ENCODE data around the gene SZT2.
"Not testable (repeated sequence)": the region's sequence is repeated elsewhere in the genome, so short reads cannot be mapped to it uniquely, and the experiment has no call there.

The SZT2 gene

GRCh38 chr1:43405219-43405875 lies 15.6 kb downstream of the SZT2 start:
- no peaks in the 10 kb centered on the region for H3K4me1 ChIP-seq (ENCODE audit: control insufficient read depth, insufficient read depth, low read length)
- peaks cover 13% of the 10 kb centered on the region for H3K36me3 ChIP-seq (ENCODE audit: control insufficient read depth, insufficient read depth, low read length)
- no peaks in the 10 kb centered on the region for H3K9me3 ChIP-seq (ENCODE audit: control insufficient read depth, low read length)
- no peaks in the 10 kb centered on the region for H3K27me3 ChIP-seq (ENCODE audit: control insufficient read depth, insufficient read depth, low read length, poor library complexity, severe bottlenecking)
- no peak overlapping the region for H3K4me3 ChIP-seq (ENCODE audit: insufficient read depth, low read depth, low read length)
- no peak overlapping the region for H3K27ac ChIP-seq (ENCODE audit: insufficient read depth, low read depth, low read length, poor library complexity, severe bottlenecking)
- WGBS, 2 experiments = 93% methylated on average over 6 of the region's 6 CpGs

DNA sequence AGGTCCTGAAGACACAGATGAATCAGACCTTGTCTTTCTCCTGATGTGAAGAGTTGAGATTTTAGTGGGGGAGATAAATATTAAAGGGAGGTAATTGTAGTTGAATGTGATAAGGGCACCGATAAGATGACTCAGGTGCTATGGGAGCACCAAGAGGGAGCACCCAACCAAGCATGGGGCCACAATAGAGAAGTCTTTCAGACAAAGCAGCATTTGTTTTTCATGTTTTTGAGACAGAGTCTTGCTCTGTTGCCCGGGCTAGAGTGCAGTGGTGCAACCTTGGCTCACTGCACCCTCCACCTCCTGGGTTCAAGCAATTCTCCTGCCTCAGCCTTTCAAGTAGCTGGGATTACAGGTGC lies 16.2 kb downstream of the SZT2 start:
- H3K27me3 ChIP-seq (ENCODE audit: control insufficient read depth, insufficient read depth, low read length, poor library complexity, severe bottlenecking) = no peaks in the 10 kb centered on the region
- no peaks in the 10 kb centered on the region for H3K4me1 ChIP-seq (ENCODE audit: control insufficient read depth, insufficient read depth, low read length)
- 90% methylated on average over 2 of the region's 2 CpGs for WGBS, 2 experiments
- peaks cover 13% of the 10 kb centered on the region for H3K36me3 ChIP-seq (ENCODE audit: control insufficient read depth, insufficient read depth, low read length)
- no peak overlapping the region for H3K27ac ChIP-seq (ENCODE audit: insufficient read depth, low read depth, low read length, poor library complexity, severe bottlenecking)
- no peaks in the 10 kb centered on the region for H3K9me3 ChIP-seq (ENCODE audit: control insufficient read depth, low read length)
- no peak overlapping the region for H3K4me3 ChIP-seq (ENCODE audit: insufficient read depth, low read depth, low read length)

- H3K9me3 ChIP-seq (ENCODE audit: control insufficient read depth, low read length) = no peaks in the 10 kb centered on the region
- no peak overlapping the region for H3K4me3 ChIP-seq (ENCODE audit: insufficient read depth, low read depth, low read length)
- H3K36me3 ChIP-seq (ENCODE audit: control insufficient read depth, insufficient read depth, low read length) = peaks cover 4% of the 10 kb centered on the region
- no peaks in the 10 kb centered on the region for H3K27me3 ChIP-seq (ENCODE audit: control insufficient read depth, insufficient read depth, low read length, poor library complexity, severe bottlenecking)
- no peaks in the 10 kb centered on the region for H3K4me1 ChIP-seq (ENCODE audit: control insufficient read depth, insufficient read depth, low read length)
- 97 to 100% methylated on average over 3 of the region's 3 CpGs for WGBS, 2 experiments
- H3K27ac ChIP-seq (ENCODE audit: insufficient read depth, low read depth, low read length, poor library complexity, severe bottlenecking) = no peak overlapping the region
These were observed 20.9 kb downstream of the SZT2 start for GRCh38 chr1:43410571-43410970.

- not testable (repeated sequence) for H3K9me3 ChIP-seq (ENCODE audit: control insufficient read depth, low read length); H3K27ac ChIP-seq (ENCODE audit: insufficient read depth, low read depth, low read length, poor library complexity, severe bottlenecking); H3K36me3 ChIP-seq (ENCODE audit: control insufficient read depth, insufficient read depth, low read length); H3K27me3 ChIP-seq (ENCODE audit: control insufficient read depth, insufficient read depth, low read length, poor library complexity, severe bottlenecking); H3K4me1 ChIP-seq (ENCODE audit: control insufficient read depth, insufficient read depth, low read length); H3K4me3 ChIP-seq (ENCODE audit: insufficient read depth, low read depth, low read length)
- WGBS, 2 experiments = 86 to 98% methylated on average over 1 of the region's 1 CpG
These were observed 23.7 kb downstream of the SZT2 start for GRCh38 chr1:43413426-43413825.

- no peak overlapping the region for H3K27ac ChIP-seq (ENCODE audit: insufficient read depth, low read depth, low read length, poor library complexity, severe bottlenecking)
- WGBS, 2 experiments = 86 to 87% methylated on average over 5 of the region's 5 CpGs
- H3K27me3 ChIP-seq (ENCODE audit: control insufficient read depth, insufficient read depth, low read length, poor library complexity, severe bottlenecking) = no peaks in the 10 kb centered on the region
- no peaks in the 10 kb centered on the region for H3K9me3 ChIP-seq (ENCODE audit: control insufficient read depth, low read length)
- no peaks in the 10 kb centered on the region for H3K4me1 ChIP-seq (ENCODE audit: control insufficient read depth, insufficient read depth, low read length)
- no peak overlapping the region for H3K4me3 ChIP-seq (ENCODE audit: insufficient read depth, low read depth, low read length)
- H3K36me3 ChIP-seq (ENCODE audit: control insufficient read depth, insufficient read depth, low read length) = peaks cover 4% of the 10 kb centered on the region
These were observed 25.0 kb downstream of the SZT2 start for GRCh38 chr1:43414634-43415223.

DNA sequence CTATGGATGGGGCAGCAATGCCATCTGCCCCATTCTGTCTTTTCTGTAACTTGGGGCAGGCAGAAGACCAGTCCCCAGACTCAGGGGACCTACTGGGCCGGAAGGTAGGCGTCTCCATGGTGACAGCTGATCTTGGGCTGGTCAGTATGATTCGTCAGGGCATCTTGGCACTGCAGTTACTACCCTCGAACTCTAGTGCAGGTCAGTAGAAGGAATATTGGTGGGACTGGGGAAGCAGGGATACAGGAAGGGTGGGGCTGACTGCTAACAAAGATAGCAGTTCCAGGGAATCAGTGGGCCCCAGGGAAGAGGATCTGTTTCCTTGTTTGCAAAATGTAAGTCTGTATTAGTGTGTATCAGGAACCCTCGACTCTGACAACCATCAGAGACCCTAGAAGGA lies 26.2 kb downstream of the SZT2 start:
- Histone ChIP-seq H3K4me1 (ENCODE audit: control insufficient read depth, insufficient read depth, low read length) (no peaks in the 10 kb centered on the region), H3K27me3 (ENCODE audit: control insufficient read depth, insufficient read depth, low read length, poor library complexity, severe bottlenecking) (no peaks in the 10 kb centered on the region), H3K27ac (ENCODE audit: insufficient read depth, low read depth, low read length, poor library complexity, severe bottlenecking) (no peak overlapping the region), H3K4me3 (ENCODE audit: insufficient read depth, low read depth, low read length) (no peak overlapping the region), H3K36me3 (ENCODE audit: control insufficient read depth, insufficient read depth, low read length) (peaks cover 16% of the 10 kb centered on the region), H3K9me3 (ENCODE audit: control insufficient read depth, low read length) (no peaks in the 10 kb centered on the region)
- WGBS, 2 experiments = 93 to 95% methylated on average over 5 of the region's 5 CpGs

GRCh38 chr1:43418858-43419257 lies 29.2 kb downstream of the SZT2 start:
- Histone ChIP-seq H3K27me3 (ENCODE audit: control insufficient read depth, insufficient read depth, low read length, poor library complexity, severe bottlenecking) (no peaks in the 10 kb centered on the region), H3K36me3 (ENCODE audit: control insufficient read depth, insufficient read depth, low read length) (peaks cover 22% of the 10 kb centered on the region), H3K4me3 (ENCODE audit: insufficient read depth, low read depth, low read length) (no peak overlapping the region), H3K27ac (ENCODE audit: insufficient read depth, low read depth, low read length, poor library complexity, severe bottlenecking) (no peak overlapping the region), H3K9me3 (ENCODE audit: control insufficient read depth, low read length) (no peaks in the 10 kb centered on the region), H3K4me1 (ENCODE audit: control insufficient read depth, insufficient read depth, low read length) (no peaks in the 10 kb centered on the region)
- 96% methylated on average over 4 of the region's 4 CpGs for WGBS, 2 experiments

DNA sequence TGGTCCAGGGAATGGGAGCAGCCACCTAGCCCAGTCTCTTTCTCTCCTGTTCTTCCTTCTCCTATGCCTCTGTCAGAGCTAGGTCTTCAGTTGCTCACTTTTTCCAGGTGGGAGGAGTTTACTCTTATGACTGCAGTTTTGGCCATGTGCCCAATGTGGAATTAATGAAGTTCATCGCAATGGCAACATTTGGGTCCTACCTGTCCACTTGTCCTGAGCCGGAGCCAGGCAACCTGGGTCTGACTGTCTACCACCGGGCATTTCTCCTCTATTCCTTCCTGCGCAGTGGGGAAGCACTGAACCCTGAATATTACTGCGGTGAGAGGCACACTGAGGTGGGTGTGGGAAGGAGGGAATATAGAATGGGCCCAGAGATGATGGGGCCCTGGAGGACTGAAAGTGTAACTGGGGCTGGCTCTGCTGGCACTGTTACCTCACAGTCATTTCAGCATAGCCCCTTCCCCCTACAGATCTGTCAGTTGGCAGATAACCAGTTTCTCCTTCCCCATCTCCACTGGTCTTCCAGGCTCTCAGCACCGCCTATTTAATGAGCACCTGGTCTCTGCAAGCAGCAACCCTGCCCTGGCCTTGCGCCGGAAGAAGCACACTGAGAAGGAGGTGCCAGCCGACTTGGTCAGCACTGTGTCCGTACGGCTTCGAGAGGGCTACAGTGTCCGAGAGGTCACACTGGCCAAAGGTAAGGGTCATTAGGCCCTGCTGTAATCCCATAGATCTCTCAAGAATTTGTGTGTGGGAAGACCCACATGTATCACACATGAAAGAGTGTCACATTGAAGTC lies 30.1 kb downstream of the SZT2 start:
- Histone ChIP-seq H3K27ac (ENCODE audit: insufficient read depth, low read depth, low read length, poor library complexity, severe bottlenecking) (no peak overlapping the region), H3K4me3 (ENCODE audit: insufficient read depth, low read depth, low read length) (no peak overlapping the region), H3K27me3 (ENCODE audit: control insufficient read depth, insufficient read depth, low read length, poor library complexity, severe bottlenecking) (no peaks in the 10 kb centered on the region), H3K36me3 (ENCODE audit: control insufficient read depth, insufficient read depth, low read length) (peaks cover 22% of the 10 kb centered on the region), H3K4me1 (ENCODE audit: control insufficient read depth, insufficient read depth, low read length) (no peaks in the 10 kb centered on the region), H3K9me3 (ENCODE audit: control insufficient read depth, low read length) (no peaks in the 10 kb centered on the region)
- WGBS, 2 experiments = 97% methylated on average over 13 of the region's 13 CpGs

DNA sequence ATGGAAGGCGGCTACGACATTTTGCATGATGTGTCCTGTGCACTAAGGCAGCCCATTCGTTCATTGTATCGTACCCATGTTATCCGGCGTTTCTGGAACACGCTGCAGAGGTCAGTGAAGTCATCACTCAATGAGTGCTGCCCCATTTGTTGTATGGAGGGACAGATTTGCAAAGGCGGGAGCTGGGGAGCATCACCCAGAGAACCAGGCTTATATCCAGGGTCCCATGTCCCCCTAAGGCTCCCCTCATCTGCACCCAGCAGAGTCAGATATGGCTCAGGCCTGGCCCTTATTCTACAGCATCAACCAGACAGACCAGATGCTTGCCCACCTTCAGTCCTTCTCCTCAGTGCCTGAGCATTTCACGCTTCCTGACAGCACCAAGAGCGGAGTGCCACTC lies 31.2 kb downstream of the SZT2 start:
- Histone ChIP-seq H3K9me3 (ENCODE audit: control insufficient read depth, low read length) (no peaks in the 10 kb centered on the region), H3K27ac (ENCODE audit: insufficient read depth, low read depth, low read length, poor library complexity, severe bottlenecking) (no peak overlapping the region), H3K4me3 (ENCODE audit: insufficient read depth, low read depth, low read length) (no peak overlapping the region), H3K36me3 (ENCODE audit: control insufficient read depth, insufficient read depth, low read length) (peaks cover 27% of the 10 kb centered on the region), H3K4me1 (ENCODE audit: control insufficient read depth, insufficient read depth, low read length) (no peaks in the 10 kb centered on the region), H3K27me3 (ENCODE audit: control insufficient read depth, insufficient read depth, low read length, poor library complexity, severe bottlenecking) (no peaks in the 10 kb centered on the region)
- WGBS, 2 experiments = 95 to 96% methylated on average over 10 of the region's 10 CpGs

DNA sequence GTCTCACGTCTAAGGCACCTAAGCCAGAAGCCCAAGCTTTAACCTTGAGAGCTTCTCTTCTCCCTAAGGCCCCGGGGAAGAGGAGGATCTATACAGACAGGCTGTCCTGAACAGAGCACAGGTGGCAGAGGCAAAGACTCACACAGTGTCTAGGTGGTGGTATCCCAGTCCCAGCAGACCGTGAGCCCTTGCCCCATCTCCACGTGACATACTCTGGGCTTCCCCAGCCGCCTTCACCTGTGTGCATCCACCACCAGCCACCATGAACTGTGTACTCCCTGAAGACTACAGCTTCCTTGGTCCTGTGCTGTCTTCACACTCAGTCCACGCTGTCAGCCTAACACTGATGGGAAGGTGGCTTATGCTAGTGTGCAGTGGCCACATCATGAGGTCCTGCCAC lies 31.7 kb downstream of the SZT2 start:
- no peaks in the 10 kb centered on the region for H3K27me3 ChIP-seq (ENCODE audit: control insufficient read depth, insufficient read depth, low read length, poor library complexity, severe bottlenecking)
- H3K9me3 ChIP-seq (ENCODE audit: control insufficient read depth, low read length) = no peaks in the 10 kb centered on the region
- no peak overlapping the region for H3K4me3 ChIP-seq (ENCODE audit: insufficient read depth, low read depth, low read length)
- H3K36me3 ChIP-seq (ENCODE audit: control insufficient read depth, insufficient read depth, low read length) = peaks cover 28% of the 10 kb centered on the region
- H3K4me1 ChIP-seq (ENCODE audit: control insufficient read depth, insufficient read depth, low read length) = no peaks in the 10 kb centered on the region
- WGBS, 2 experiments = 94 to 95% methylated on average over 6 of the region's 6 CpGs
- H3K27ac ChIP-seq (ENCODE audit: insufficient read depth, low read depth, low read length, poor library complexity, severe bottlenecking) = no peak overlapping the region
